ENCODE results near the gene NRG2. TPM values are rescaled to one million over a fixed set of nuclear protein-coding genes. Genes with fewer than 3 reads are reported as not detected.

The NRG2 gene
- total RNA-seq, 4 donors from 2014 or later = 5.3 to 8.8 (median 7.5) TPM

DNA sequence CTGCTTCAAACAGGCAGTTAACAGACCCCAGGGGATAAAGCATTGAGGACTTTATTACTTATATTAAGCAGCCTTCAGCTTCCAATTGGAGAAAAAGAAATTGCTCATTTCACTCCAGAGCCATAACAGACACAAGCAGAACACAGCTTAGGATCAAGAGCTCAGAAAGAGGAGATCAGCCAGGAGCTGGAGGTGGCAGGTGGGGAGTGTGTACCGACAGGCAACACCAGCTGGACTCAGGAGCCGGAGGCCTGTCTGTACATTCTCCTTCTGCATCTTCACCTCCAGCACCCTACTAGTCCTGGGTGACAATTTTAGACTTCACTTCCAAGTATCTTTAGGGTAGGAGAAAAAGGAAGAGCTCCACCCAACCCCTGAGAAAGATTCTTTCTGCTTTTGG lies 35.8 kb downstream of the NRG2 start:
- intact Hi-C loops (cut with DNase I; ENCODE audit: low total_unique reads) = no loop called here
- no peak for DNase-seq (ENCODE audit: low spot score in 2 of 2)
- no peak for TF ChIP-seq POLR2A (IDR thresholded peaks at IDR 0.05)
- TF ChIP-seq, protein P1, sequence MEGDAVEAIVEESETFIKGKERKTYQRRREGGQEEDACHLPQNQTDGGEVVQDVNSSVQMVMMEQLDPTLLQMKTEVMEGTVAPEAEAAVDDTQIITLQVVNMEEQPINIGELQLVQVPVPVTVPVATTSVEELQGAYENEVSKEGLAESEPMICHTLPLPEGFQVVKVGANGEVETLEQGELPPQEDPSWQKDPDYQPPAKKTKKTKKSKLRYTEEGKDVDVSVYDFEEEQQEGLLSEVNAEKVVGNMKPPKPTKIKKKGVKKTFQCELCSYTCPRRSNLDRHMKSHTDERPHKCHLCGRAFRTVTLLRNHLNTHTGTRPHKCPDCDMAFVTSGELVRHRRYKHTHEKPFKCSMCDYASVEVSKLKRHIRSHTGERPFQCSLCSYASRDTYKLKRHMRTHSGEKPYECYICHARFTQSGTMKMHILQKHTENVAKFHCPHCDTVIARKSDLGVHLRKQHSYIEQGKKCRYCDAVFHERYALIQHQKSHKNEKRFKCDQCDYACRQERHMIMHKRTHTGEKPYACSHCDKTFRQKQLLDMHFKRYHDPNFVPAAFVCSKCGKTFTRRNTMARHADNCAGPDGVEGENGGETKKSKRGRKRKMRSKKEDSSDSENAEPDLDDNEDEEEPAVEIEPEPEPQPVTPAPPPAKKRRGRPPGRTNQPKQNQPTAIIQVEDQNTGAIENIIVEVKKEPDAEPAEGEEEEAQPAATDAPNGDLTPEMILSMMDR (IDR thresholded peaks at IDR 0.05) = no peak
- H3K4me3 ChIP-seq (ENCODE audit: low read depth, poor library complexity, severe bottlenecking) = no peak overlapping the region
- 84 to 97% methylated on average over 2 of the region's 2 CpGs for WGBS, 2 donors

DNA sequence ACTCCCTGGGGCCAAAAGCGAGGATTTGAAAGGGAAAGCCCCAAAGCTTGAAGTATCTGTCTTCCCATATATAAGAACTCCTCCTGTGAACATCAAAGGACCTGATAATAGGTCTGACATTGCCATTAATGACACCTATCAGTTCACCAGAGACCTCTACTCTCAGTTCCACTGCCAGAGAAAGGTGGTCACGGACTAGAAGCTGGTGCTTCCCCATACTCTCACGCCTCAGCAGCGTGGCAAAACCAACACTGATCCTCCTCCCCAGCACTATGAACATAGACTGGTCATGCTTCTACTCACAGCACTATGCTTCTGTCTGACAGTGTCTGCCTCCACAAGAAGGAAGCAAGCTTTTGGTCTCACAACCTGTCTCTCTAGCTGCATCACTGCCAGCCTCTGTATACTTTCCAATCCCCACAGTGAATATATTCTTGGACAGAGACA lies 37.9 kb downstream of the NRG2 start:
- 72 to 76% methylated on average over 4 of the region's 4 CpGs for WGBS, 2 donors
- TF ChIP-seq, protein P1 (IDR thresholded peaks at IDR 0.05) = no peak
- TF ChIP-seq POLR2A (IDR thresholded peaks at IDR 0.05) = no peak
- intact Hi-C loops (cut with DNase I; ENCODE audit: low total_unique reads) = no loop called here
- DNase-seq (ENCODE audit: low spot score in 2 of 2) = no peak
- H3K4me3 ChIP-seq (ENCODE audit: low read depth, poor library complexity, severe bottlenecking) = no peak overlapping the region

DNA sequence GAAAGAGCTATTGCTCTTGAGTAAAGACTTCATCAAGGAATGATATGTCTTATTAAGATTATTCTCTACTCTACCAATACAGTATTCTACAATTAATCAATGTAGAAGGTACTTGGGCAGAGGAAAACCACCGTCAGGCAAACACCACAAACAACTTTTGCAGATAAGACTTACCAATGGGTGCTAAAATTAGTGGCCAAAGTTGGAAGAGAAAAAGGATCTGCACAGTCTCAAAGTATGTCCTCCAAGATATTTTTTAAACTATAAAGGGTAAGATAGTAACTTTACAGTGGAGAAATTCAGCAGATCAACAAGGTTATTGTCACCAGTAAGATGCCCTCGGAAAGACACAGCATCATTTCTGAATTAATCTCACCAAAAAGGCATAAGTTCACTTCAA lies 38.9 kb downstream of the NRG2 start:
- 88 to 90% methylated on average over 2 of the region's 2 CpGs for WGBS, 2 donors
- intact Hi-C loops (cut with DNase I; ENCODE audit: low total_unique reads) = no loop called here
- no peak overlapping the region for H3K4me3 ChIP-seq (ENCODE audit: low read depth, poor library complexity, severe bottlenecking)
- TF ChIP-seq, protein P1 (IDR thresholded peaks at IDR 0.05) = no peak
- DNase-seq (ENCODE audit: low spot score in 2 of 2) = no peak

DNA sequence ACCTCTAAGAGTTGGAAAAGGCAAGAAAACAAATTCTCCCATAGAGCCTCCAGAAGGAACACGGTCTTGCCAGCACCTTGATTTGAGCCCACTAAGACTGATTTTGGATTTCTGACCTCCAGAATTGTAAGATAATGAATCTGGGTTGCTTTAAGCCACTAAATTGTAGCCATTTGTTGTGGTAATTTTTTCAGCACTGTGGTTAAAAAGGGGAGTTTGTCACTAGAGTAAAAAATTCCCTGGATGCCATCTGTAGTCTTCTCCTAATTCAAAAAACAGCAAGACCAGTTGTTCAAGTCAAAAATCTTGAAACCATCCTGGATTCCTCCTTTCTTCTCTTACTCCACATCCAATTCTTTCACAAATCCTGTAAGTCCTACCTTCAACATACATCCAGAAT lies 39.6 kb downstream of the NRG2 start:
- DNase-seq (ENCODE audit: low spot score in 2 of 2) = no peak
- TF ChIP-seq, protein P1 (IDR thresholded peaks at IDR 0.05) = no peak
- TF ChIP-seq POLR2A (IDR thresholded peaks at IDR 0.05) = no peak
- WGBS, 2 donors = 73 to 84% methylated on average over 1 of the region's 1 CpG
- H3K4me3 ChIP-seq (ENCODE audit: low read depth, poor library complexity, severe bottlenecking) = no peak overlapping the region
- intact Hi-C loops (cut with DNase I; ENCODE audit: low total_unique reads) = no loop called here

DNA sequence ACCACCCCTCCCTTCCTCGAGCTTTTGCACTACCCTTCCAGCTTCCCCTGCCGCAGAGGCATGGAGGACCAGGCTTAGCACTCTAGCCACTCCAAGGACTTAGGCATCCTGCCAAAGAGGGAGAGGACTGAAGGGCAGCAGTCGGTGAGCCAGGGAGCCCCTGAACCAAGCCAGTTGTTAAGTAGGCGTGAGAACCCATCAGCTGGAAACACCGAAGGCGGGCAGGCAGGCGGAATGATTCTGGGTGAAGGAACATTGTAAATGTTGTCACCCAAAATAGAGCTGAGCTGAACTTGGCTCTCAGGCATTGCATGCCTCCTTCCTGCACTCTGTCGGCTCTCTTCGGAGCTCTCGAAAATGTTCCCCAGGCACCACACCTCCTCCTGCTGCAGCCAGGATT lies 42.8 kb downstream of the NRG2 start:
- TF ChIP-seq, protein P1 (IDR thresholded peaks at IDR 0.05) = no peak
- no peak for TF ChIP-seq POLR2A (IDR thresholded peaks at IDR 0.05)
- WGBS, 2 donors = 87 to 91% methylated on average over 10 of the region's 10 CpGs
- DNase-seq (ENCODE audit: low spot score in 2 of 2) = no peak
- H3K4me3 ChIP-seq (ENCODE audit: low read depth, poor library complexity, severe bottlenecking) = no peak overlapping the region
- intact Hi-C loops (cut with DNase I; ENCODE audit: low total_unique reads) = no loop called here

DNA sequence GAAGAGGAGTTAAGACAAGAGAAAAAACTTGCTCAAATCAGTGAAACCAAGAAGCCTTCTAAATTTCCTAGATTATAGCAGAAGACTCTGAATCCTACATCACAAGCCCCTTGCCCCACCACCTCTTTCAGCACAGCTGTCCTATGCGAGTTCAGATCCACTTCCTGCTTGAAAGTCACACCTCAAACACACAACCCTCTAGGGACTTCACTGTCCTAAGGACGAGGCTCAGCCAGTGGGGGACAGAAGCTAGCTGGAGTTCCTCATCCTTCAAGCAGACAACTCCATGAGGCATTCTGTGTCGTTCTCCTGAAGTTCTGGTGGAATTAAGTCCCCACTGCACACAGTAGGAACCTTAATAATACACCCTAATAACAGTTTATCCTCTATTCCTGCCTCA lies 44.3 kb downstream of the NRG2 start:
- intact Hi-C loops (cut with DNase I; ENCODE audit: low total_unique reads) = no loop called here
- TF ChIP-seq POLR2A (IDR thresholded peaks at IDR 0.05) = no peak
- TF ChIP-seq, protein P1 (IDR thresholded peaks at IDR 0.05) = no peak
- WGBS, 2 donors = 59 to 62% methylated on average over 3 of the region's 3 CpGs
- DNase-seq (ENCODE audit: low spot score in 2 of 2) = no peak
- H3K4me3 ChIP-seq (ENCODE audit: low read depth, poor library complexity, severe bottlenecking) = no peak overlapping the region
